A549 (cell line): ENCODE measurements around the gene NIPBL. TPM values are rescaled to one million over a fixed set of nuclear protein-coding genes. Genes with fewer than 3 reads are reported as not detected.
A peak's percentile ranks its signal among the peaks of the same experiment; 100 is the strongest.

ENCODE experiments used
- ATAC-seq, 2 experiments: fragments of 200-7000 bp in 1 of 2; fragments of >200 bp in 1 of 2; cut with Nextera tagmentation in 1 of 2; cut with Tn5 transposase in 1 of 2; 3 replicates each; pipeline versions ENCODE4 v1.8.0 to v1.9.1; 2018 to 2020; ENCODE audit warnings: mild to moderate bottlenecking in 1 of 2, moderate library complexity in 1 of 2
- CTCF ChIA-PET: fragments of 300-600 bp; sonication (Branson Sonifier 250); formaldehyde crosslinking; extraction: SDS; loops from one replicate; lab custom pipeline; 2021; ENCODE audit warnings: antibody characterized with exemption, inconsistent platforms; lab: Yijun Ruan, JAX
- POLR2A ChIA-PET: fragments of 350-600 bp; formaldehyde crosslinking; extraction: SDS; loops from one replicate; lab custom pipeline; 2021; ENCODE audit warnings: antibody characterized with exemption, inconsistent platforms; lab: Yijun Ruan, JAX
- DNase-seq, 2 experiments: peaks; one replicate each; pipeline versions ENCODE4 v3.0.0 to v3.0.0-alpha.2; 2011 to 2016; ENCODE audit warnings: low read depth in 1 of 2, low spot score in 1 of 2
- FAIRE-seq: peaks from 2 replicates; lab custom pipeline; 2011; peaks lifted over from hg19 to GRCh38; lab: Jason Lieb, UNC
- H3K27ac ChIP-seq, 2 experiments: fragments of >200 bp; sonication (Bioruptor Twin); formaldehyde crosslinking; 3 replicates each; pipeline ENCODE4 v1.5.1; 2016 to 2017
- H3K4me1 ChIP-seq: fragments of >200 bp; sonication (Bioruptor Twin); formaldehyde crosslinking; 3 replicates; pipeline ENCODE4 v1.6.1; 2016
- H3K4me2 ChIP-seq: fragments of >200 bp; sonication (Bioruptor Twin); formaldehyde crosslinking; 3 replicates; pipeline ENCODE4 v1.6.1; 2016
- H3K4me3 ChIP-seq: fragments of >200 bp; sonication (Bioruptor Twin); formaldehyde crosslinking; 3 replicates; pipeline ENCODE4 v1.5.1; 2016
- H3K9me3 ChIP-seq: fragments of >200 bp; sonication (Bioruptor Twin); formaldehyde crosslinking; 3 replicates; pipeline ENCODE4 v1.6.1; 2016
- CBX8 ChIP-seq: fragments of 200-600 bp; sonication (generic); IDR thresholded peaks from 2 replicates; pipeline ENCODE4 v1.6.1; 2016
- CHD4 ChIP-seq: fragments of 200-600 bp; sonication (generic); IDR thresholded peaks from 2 replicates; pipeline ENCODE4 v1.6.1; 2016; ENCODE audit warnings: antibody characterized with exemption, mild to moderate bottlenecking, borderline replicate concordance
- EHF ChIP-seq: fragments of 250-450 bp; sonication (Bioruptor Pico); IDR thresholded peaks from 2 replicates; pipeline ENCODE4 v1.5.0; 2020; ENCODE audit warnings: mild to moderate bottlenecking
- FOSB ChIP-seq: fragments of 250-450 bp; sonication (Bioruptor Pico); IDR thresholded peaks from 2 replicates; pipeline ENCODE4 v1.5.0; 2020; ENCODE audit warnings: mild to moderate bottlenecking, moderate library complexity
- FOSL2 ChIP-seq, 2 experiments: fragments of 450-650 bp in 1 of 2; fragments of >200 bp in 1 of 2; sonication (Bioruptor Twin) in 1 of 2; formaldehyde crosslinking; IDR thresholded peaks; 2 replicates each; pipeline versions ENCODE4 v1.5.0 to v1.6.1; 2016 to 2020; ENCODE audit warnings: mild to moderate bottlenecking in 1 of 2, moderate library complexity in 1 of 2
- HDAC2 ChIP-seq: fragments of 200-600 bp; sonication (generic); IDR thresholded peaks from 2 replicates; pipeline ENCODE4 v1.6.1; 2016
- HEYL ChIP-seq: fragments of 250-450 bp; sonication (Bioruptor Pico); IDR thresholded peaks from 2 replicates; pipeline ENCODE4 v1.8.0; 2021; ENCODE audit warnings: mild to moderate bottlenecking, moderate library complexity
- NR3C1 ChIP-seq: fragments of >200 bp; sonication (Bioruptor Twin); formaldehyde crosslinking; IDR thresholded peaks from 3 replicates; pipeline ENCODE4 v1.6.1; 2017
- RAD21 ChIP-seq, 2 experiments: fragments of >200 bp in 1 of 2; sonication (Bioruptor Twin) in 1 of 2; formaldehyde crosslinking in 1 of 2; IDR thresholded peaks in 1 of 2; conservative IDR thresholded peaks in 1 of 2; 2 replicates in 1 of 2; 3 replicates in 1 of 2; pipeline ENCODE4 v1.6.1; 2012 to 2018; ENCODE audit warnings: inconsistent platforms in 1 of 2
- SMC3 ChIP-seq: fragments of >200 bp; sonication (Bioruptor Twin); formaldehyde crosslinking; IDR thresholded peaks from 3 replicates; pipeline ENCODE4 v1.6.1; 2018; ENCODE audit warnings: inconsistent platforms
- ZSCAN20 ChIP-seq: fragments of 250-450 bp; sonication (Bioruptor Pico); IDR thresholded peaks from 2 replicates; pipeline ENCODE4 v1.8.0; 2022; ENCODE audit warnings: mild to moderate bottlenecking, moderate library complexity
- WGBS: methylation state at CpG from one replicate; pipeline ENCODE4 v1.1.6; 2017; ENCODE audit errors: missing lambda C conversion rate; 5-methylcytosine and 5-hydroxymethylcytosine counted together
- polyA plus RNA-seq, 4 experiments: library from polyadenylated mRNA; depleted of rRNA in 3 of 4; stranded (reverse); fragments of >200 nt; fragmentation: RNase III in 1 of 4; extraction: RNeasy Plus Mini Kit Qiagen cat#74134 plus additional on column Dnase treatment in 1 of 4; gene quantifications; 2 replicates in 3 of 4; 3 replicates in 1 of 4; pipeline ENCODE4 v1.2.3, GENCODE V29; 2011 to 2017
- TF ChIP-seq, protein P1 (sequence below): fragments of >200 bp; sonication (Bioruptor Twin); formaldehyde crosslinking; IDR thresholded peaks from 3 replicates; pipeline ENCODE4 v1.6.1; 2016
- TF ChIP-seq, protein P2 (sequence below): fragments of >200 bp; sonication (Bioruptor Twin); formaldehyde crosslinking; IDR thresholded peaks from 3 replicates; pipeline ENCODE4 v1.5.1; 2016
- TF ChIP-seq, protein P3 (sequence below): IDR thresholded peaks from 2 replicates; pipeline ENCODE4 v1.6.1; 2012; ENCODE audit warnings: low read depth, borderline replicate concordance

The NIPBL gene
- polyA plus RNA-seq, 2 of the 4 experiments (the other 2 are of a cell fraction) = 12.4 to 33.4 TPM

DNA sequence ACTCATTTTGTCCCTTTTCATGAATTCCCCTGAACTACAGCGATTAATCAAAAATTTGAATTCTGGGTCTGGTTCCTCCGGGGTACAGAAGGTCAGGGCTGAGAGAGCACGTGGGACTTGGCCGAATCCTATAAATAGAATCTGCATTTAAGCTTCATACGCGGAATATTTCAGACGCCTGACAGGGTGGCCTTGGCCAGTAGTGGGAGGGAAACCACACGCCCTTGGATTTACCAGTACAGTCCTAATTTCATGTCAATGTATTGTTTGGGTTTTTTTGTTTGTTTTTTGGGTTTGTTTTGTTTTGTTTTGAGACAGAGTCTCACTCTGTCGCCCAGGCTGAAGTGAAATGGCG, 21.5 kb upstream of the NIPBL start:
- H3K9me3 ChIP-seq = no peaks in the 10 kb centered on the region
- DNase-seq (no peak), ATAC-seq (no peak), FAIRE-seq (no peak)
- CTCF ChIA-PET = no interaction called here
- H3K4me1 ChIP-seq = no peaks in the 10 kb centered on the region
- no peak for TF ChIP-seq SMC3
- H3K27ac ChIP-seq = no peak overlapping the region
- H3K4me3 ChIP-seq = no peak overlapping the region
- 74% methylated on average over 10 of the region's 10 CpGs for WGBS
- H3K4me2 ChIP-seq = no peak overlapping the region
- POLR2A ChIA-PET = no interaction called here

DNA sequence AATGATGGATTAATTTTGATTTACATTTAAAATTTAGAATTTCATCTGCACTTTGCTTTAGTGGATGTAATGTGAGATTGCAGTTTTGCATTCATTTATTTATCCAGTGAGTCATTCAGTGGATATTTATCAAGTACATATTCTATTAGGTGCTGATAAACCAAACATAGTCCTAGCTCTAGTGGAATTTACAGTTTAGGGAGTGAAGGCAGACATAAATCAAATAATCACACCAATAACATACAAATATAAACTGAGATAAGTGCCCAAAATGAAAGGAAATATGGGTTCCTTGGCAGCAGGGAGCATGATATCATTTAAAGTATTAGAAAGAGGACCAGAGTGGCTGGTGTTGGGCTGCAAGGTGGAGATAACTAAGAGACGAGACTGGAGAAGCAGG, 14.7 kb upstream of the NIPBL start:
- no peak overlapping the region for H3K27ac ChIP-seq
- H3K9me3 ChIP-seq = no peaks in the 10 kb centered on the region
- TF ChIP-seq HDAC2 (no peak), FOSL2 (IDR thresholded peaks at IDR 0.05) (no peak), FOSL2 (CRISPR knock-in tag; IDR thresholded peaks at IDR 0.05) (peak; percentile 28; the same call in 1 of the 2 replicates)
- DNase-seq (no peak), ATAC-seq (no peak), FAIRE-seq (no peak)
- POLR2A ChIA-PET = no interaction called here
- CTCF ChIA-PET = no interaction called here
- H3K4me1 ChIP-seq = peaks cover 7% of the 10 kb centered on the region
- 68% methylated on average over 1 of the region's 1 CpG for WGBS
- peak overlapping the region; percentile 14; the same call in 1 of the 3 replicates for H3K4me2 ChIP-seq
- H3K4me3 ChIP-seq = no peak overlapping the region

DNA sequence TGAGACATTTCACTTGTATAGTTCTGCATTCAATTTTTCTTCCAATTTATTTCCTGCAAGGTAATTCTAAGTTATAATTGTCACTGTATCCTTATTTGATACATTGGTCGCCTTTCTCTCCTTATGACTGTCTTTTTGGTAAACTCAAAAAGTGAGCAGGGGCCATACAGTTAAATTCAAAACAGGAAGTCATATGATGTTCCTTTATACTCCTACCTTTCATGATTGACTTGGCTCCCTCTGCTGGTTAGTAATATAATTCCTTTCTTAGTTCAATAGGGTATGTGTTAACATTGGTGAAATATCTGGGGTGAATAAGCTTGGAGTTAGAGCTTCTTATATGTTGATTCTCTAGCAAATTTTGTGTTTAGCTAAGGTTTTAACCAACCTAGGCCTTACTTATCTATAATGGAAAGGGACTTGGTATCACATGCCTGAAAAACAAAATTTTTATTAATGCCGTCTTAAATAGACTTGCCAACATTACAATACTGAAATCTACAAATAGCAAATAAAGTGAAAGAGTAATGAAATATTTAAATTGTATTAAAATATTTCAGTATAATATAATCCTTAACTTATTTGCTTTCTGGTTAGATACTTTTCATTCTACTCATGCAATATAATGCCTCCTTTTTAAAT, 6.0 kb upstream of the NIPBL start:
- H3K9me3 ChIP-seq = no peaks in the 10 kb centered on the region
- FAIRE-seq = peak; percentile 97
- H3K4me2 ChIP-seq = no peak overlapping the region
- no peak overlapping the region for H3K4me3 ChIP-seq
- POLR2A ChIA-PET = no interaction called here
- peak; percentile 74 to 78 for DNase-seq
- H3K27ac ChIP-seq = no peak overlapping the region
- TF ChIP-seq, protein P1, sequence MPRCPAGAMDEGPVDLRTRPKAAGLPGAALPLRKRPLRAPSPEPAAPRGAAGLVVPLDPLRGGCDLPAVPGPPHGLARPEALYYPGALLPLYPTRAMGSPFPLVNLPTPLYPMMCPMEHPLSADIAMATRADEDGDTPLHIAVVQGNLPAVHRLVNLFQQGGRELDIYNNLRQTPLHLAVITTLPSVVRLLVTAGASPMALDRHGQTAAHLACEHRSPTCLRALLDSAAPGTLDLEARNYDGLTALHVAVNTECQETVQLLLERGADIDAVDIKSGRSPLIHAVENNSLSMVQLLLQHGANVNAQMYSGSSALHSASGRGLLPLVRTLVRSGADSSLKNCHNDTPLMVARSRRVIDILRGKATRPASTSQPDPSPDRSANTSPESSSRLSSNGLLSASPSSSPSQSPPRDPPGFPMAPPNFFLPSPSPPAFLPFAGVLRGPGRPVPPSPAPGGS = no peak
- TF ChIP-seq CHD4 (no peak), RAD21 (conservative IDR thresholded peaks at IDR 0.05 in 1 of 2, IDR thresholded peaks at IDR 0.05 in 1 of 2) (peak; percentile 46 to 51; a peak in 4 of 5 replicates), SMC3 (peak; percentile 54), HEYL (CRISPR knock-in tag) (no peak), CBX8 (no peak)
- TF ChIP-seq, protein P2, sequence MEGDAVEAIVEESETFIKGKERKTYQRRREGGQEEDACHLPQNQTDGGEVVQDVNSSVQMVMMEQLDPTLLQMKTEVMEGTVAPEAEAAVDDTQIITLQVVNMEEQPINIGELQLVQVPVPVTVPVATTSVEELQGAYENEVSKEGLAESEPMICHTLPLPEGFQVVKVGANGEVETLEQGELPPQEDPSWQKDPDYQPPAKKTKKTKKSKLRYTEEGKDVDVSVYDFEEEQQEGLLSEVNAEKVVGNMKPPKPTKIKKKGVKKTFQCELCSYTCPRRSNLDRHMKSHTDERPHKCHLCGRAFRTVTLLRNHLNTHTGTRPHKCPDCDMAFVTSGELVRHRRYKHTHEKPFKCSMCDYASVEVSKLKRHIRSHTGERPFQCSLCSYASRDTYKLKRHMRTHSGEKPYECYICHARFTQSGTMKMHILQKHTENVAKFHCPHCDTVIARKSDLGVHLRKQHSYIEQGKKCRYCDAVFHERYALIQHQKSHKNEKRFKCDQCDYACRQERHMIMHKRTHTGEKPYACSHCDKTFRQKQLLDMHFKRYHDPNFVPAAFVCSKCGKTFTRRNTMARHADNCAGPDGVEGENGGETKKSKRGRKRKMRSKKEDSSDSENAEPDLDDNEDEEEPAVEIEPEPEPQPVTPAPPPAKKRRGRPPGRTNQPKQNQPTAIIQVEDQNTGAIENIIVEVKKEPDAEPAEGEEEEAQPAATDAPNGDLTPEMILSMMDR = peak; percentile 74
- peaks cover 17% of the 10 kb centered on the region for H3K4me1 ChIP-seq
- 49% methylated on average over 2 of the region's 2 CpGs for WGBS
- CTCF ChIA-PET = interaction anchor here (0.6 to 3.7 kb wide), 11 partner anchors 16 to 146 kb away, joined by 3 to 22 read pairs (median 4); no protein-coding TSS in a partner anchor
- peak; percentile 79 to 83 for ATAC-seq

DNA sequence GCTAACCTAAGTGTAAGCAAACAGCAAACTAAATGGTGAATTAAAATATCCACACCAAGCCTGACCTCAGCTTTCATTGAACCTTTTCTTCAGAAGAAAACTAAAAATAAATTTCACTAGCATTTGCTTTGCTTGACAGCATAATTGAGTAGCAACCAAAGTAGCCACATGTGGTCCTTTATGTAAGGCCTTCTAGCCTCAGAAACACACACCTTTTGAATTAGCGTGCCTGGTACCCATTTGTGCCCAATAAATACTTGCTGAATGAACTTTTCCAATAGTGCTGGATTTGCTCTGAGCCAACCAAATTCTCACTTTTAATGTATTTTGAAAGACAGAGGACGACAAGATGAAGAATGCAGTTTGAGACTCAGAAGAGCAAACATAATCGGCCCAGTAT, 2.1 kb upstream of the NIPBL start:
- FAIRE-seq (no peak), DNase-seq (no peak), ATAC-seq (no peak)
- Histone ChIP-seq H3K9me3 (no peaks in the 10 kb centered on the region), H3K4me3 (peak overlapping the region; percentile 87), H3K4me1 (peaks cover 21% of the 10 kb centered on the region), H3K4me2 (peak overlapping the region; percentile 87), H3K27ac (peak overlapping the region in 1 of 2 experiments; percentile 97; a peak in 2 of 6 replicates)
- ChIA-PET CTCF (interaction anchor here (0.6 to 0.7 kb wide), 2 partner anchors 130 to 132 kb away, joined by 3 read pairs; no protein-coding TSS in a partner anchor), POLR2A (no interaction called here)
- TF ChIP-seq, protein P3, sequence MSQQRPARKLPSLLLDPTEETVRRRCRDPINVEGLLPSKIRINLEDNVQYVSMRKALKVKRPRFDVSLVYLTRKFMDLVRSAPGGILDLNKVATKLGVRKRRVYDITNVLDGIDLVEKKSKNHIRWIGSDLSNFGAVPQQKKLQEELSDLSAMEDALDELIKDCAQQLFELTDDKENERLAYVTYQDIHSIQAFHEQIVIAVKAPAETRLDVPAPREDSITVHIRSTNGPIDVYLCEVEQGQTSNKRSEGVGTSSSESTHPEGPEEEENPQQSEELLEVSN = no peak
- TF ChIP-seq EHF (no peak), ZSCAN20 (CRISPR knock-in tag) (no peak), NR3C1 (no peak), FOSB (CRISPR knock-in tag) (no peak)
- WGBS = 54% methylated on average over 3 of the region's 3 CpGs
